ENCODE data around the gene HNRNPUL1. TPM values are rescaled to one million over a fixed set of nuclear protein-coding genes. Genes with fewer than 3 reads are reported as not detected.

The HNRNPUL1 gene
- total RNA-seq, 1 donor from 2014 or later = 256 TPM

DNA sequence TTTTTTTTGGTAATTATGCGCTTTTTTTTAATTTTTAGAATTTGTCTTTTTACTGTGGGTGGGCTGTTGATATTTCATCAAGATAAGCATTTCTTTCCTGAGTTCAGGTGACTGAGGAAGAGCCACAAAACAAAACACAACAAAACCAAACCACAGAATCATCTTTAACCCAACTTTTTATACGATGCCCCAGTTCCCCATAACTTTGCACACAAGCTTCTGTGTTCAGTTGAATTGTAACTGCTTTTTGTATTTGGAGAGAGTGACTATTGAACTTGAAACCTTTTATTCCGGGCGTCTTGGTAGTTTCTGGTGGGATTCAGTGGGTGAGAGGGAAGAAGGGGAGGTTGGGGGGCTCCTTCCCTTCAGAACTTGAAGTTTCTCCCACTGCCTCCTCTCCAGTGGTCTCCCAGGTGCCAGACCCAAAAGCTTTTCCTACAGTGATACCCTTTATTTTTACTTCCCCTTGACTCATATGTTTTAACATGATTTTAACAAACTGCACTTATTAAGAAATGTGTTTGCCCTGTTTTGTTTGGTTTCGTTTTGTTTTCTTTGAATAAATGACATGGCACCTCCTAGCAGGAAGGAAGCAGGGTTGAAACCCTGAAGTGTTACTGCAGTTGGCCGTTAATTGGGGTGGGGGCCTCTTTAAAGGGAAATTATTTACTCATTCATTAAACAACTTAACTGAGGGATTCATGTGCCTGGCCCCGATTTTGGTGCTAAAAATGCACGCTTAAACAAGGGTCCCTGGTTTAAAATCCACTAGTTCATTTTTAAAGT is 43.1 kb downstream of the HNRNPUL1 start:
- Mint-ChIP-seq H3K4me3 (ENCODE audit: low read depth) (no peak overlapping the region), H3K9me3 (ENCODE audit: low read depth) (no peaks in the 10 kb centered on the region), H3K27ac (peak overlapping the region; percentile 56), H3K27me3 (no peaks in the 10 kb centered on the region), H3K36me3 (ENCODE audit: insufficient read depth) (peaks cover 16% of the 10 kb centered on the region), H3K4me1 (ENCODE audit: low read depth) (peaks cover 18% of the 10 kb centered on the region)
- no peak for DNase-seq (ENCODE audit: low spot score, unreplicated experiment)
- TF ChIP-seq, protein P1, sequence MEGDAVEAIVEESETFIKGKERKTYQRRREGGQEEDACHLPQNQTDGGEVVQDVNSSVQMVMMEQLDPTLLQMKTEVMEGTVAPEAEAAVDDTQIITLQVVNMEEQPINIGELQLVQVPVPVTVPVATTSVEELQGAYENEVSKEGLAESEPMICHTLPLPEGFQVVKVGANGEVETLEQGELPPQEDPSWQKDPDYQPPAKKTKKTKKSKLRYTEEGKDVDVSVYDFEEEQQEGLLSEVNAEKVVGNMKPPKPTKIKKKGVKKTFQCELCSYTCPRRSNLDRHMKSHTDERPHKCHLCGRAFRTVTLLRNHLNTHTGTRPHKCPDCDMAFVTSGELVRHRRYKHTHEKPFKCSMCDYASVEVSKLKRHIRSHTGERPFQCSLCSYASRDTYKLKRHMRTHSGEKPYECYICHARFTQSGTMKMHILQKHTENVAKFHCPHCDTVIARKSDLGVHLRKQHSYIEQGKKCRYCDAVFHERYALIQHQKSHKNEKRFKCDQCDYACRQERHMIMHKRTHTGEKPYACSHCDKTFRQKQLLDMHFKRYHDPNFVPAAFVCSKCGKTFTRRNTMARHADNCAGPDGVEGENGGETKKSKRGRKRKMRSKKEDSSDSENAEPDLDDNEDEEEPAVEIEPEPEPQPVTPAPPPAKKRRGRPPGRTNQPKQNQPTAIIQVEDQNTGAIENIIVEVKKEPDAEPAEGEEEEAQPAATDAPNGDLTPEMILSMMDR (IDR thresholded peaks at IDR 0.05; ENCODE audit: unreplicated experiment) = no peak

DNA sequence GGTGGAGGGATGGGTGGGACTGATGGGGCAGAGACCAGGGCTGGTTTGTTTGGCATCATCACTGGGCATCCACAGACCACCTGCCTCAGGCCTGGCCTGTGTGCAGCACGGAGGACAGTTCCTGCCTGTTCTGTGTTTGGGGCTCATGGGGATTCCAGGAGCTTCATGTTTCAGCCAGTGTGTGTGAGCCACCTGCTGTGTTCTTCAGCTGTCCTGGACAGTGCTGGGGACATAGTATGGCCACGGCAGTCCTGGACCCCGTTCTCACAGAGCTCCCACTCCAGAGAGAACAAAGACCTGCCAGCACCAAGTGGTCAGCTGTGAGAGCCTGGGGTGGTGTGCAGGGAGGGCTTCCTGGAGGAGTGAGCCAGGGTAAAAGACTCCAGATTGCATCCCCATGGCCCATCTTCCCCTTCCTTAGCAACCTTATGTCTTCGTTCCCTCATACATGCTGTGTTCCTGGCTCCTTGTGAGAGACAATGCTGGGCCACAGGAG is 43.8 kb downstream of the HNRNPUL1 start:
- TF ChIP-seq, protein P1 (IDR thresholded peaks at IDR 0.05; ENCODE audit: unreplicated experiment) = no peak
- H3K4me3 Mint-ChIP-seq (ENCODE audit: low read depth) = no peak overlapping the region
- peaks cover 13% of the 10 kb centered on the region for H3K36me3 Mint-ChIP-seq (ENCODE audit: insufficient read depth)
- H3K4me1 Mint-ChIP-seq (ENCODE audit: low read depth) = peaks cover 18% of the 10 kb centered on the region
- H3K27ac Mint-ChIP-seq = peak overlapping the region; percentile 89
- H3K27me3 Mint-ChIP-seq = no peaks in the 10 kb centered on the region
- H3K9me3 Mint-ChIP-seq (ENCODE audit: low read depth) = no peaks in the 10 kb centered on the region
- no peak for DNase-seq (ENCODE audit: low spot score, unreplicated experiment)

DNA sequence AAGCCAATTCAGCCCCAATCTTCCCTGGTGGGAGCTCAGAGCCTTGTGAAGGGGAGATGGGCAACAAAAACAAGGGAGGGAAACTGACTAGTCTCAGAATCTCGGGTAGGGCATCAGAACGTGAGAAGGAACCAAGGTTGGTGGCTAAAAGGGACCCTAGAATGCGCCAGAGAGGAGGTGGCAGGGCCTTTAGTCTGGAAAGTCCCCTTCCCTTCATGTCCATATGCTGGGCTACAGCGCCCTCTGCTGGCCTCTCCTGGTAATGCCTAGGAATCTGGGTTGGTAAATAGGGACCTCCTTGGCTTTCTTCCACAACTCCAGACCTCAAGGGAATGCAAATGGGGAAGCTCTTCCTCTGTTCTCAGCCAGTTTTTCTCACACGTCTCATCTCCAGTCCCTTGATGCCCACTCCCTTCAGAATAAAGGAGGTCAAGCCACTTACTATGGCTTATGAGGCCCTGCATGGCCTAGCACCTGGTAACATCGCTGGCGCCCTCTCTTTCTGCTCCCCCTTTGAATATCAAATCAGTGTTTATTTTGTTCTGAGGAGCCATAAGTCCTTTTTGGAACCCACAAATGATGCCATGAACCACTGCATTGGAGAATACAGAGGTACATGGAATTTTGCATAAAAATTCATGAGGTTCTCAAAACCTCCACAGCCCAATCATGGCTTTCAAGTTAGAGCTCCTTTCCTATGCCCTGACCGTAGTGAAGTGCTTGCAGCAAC is 44.4 kb downstream of the HNRNPUL1 start:
- DNase-seq (ENCODE audit: low spot score, unreplicated experiment) = peak; percentile 96
- Mint-ChIP-seq H3K36me3 (ENCODE audit: insufficient read depth) (peaks cover 17% of the 10 kb centered on the region), H3K27me3 (no peaks in the 10 kb centered on the region), H3K4me3 (ENCODE audit: low read depth) (peak overlapping the region; percentile 97), H3K9me3 (ENCODE audit: low read depth) (no peaks in the 10 kb centered on the region), H3K4me1 (ENCODE audit: low read depth) (peaks cover 20% of the 10 kb centered on the region), H3K27ac (peak overlapping the region; percentile 89)
- TF ChIP-seq, protein P1 (IDR thresholded peaks at IDR 0.05; ENCODE audit: unreplicated experiment) = peak; percentile 97

DNA sequence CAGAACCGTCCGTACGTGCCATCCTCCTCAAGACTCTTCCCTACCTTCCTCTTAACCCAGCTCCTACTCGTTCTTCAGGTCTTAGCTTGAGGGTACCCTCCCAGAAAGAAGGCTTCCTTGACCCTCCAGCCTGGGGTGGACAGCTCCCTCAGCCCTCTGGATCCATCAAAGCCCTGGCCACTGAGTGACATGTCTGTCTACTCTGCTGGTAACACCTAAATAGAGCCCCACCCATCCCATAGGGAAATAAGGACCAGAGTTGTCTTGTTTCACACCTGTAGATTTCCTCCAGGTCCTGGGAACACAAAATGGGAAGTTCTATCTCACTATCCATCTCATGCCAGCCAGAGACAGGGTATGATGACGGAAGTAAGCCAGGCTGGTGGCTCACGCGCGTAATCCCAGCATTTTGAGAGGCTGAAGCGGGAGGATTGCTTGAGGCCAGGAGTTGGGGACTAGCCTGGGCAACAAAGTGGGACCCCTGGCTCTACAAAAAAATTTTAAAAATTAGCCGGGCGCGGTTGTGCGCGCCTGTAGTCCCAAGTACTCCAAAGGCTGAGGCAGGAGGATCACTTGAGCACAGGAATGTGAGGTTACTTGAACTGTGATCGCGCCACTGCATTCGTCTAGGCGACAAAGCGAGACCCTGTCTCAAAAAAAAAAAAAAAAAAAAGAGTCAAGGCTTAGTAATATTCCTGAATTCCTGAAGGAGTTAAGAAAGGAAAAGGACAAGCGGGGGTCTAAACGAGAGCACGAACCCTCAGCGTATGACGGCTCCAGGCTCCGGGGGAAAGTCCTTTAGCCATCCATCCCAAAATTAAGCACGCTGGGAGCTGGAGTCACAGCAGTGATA is 45.2 kb downstream of the HNRNPUL1 start:
- Mint-ChIP-seq H3K4me3 (ENCODE audit: low read depth) (peak overlapping the region; percentile 97), H3K9me3 (ENCODE audit: low read depth) (no peaks in the 10 kb centered on the region), H3K4me1 (ENCODE audit: low read depth) (peaks cover 20% of the 10 kb centered on the region), H3K27me3 (no peaks in the 10 kb centered on the region), H3K27ac (peak overlapping the region; percentile 99), H3K36me3 (ENCODE audit: insufficient read depth) (peaks cover 16% of the 10 kb centered on the region)
- DNase-seq (ENCODE audit: low spot score, unreplicated experiment) = no peak
- TF ChIP-seq, protein P1 (IDR thresholded peaks at IDR 0.05; ENCODE audit: unreplicated experiment) = no peak

Data from progenitor cell of endocrine pancreas (in vitro differentiated cells).